Lower leg skin (tissue), 4 donors: ENCODE data around the gene GPR39. TPM values are rescaled to one million over a fixed set of nuclear protein-coding genes. Genes with fewer than 3 reads are reported as not detected.

ENCODE experiments used
- DNase-seq, 2 donors: peaks; one replicate each; pipeline ENCODE4 v3.0.0-alpha.2; 2019; ENCODE audit warnings: low spot score in 2 of 2
- H3K4me3 ChIP-seq: fragments of 200-600 bp; sonication (generic); 2 replicates; pipeline ENCODE4 v1.5.1; 2017; ENCODE audit warnings: mild to moderate bottlenecking, low read depth; ENCODE audit not compliant: poor library complexity, severe bottlenecking
- CTCF ChIP-seq, 3 donors: fragments of 450-650 bp; IDR thresholded peaks; one replicate each; pipeline ENCODE4 v1.5.1; 2016; ENCODE audit warnings: antibody characterized with exemption in 3 of 3, mild to moderate bottlenecking in 3 of 3, moderate library complexity in 2 of 3
- POLR2A ChIP-seq, 2 donors: fragments of 450-650 bp; IDR thresholded peaks; one replicate each; pipeline ENCODE4 v1.6.1; 2016 to 2017; ENCODE audit warnings: antibody characterized with exemption in 2 of 2, mild to moderate bottlenecking in 1 of 2, moderate library complexity in 1 of 2
- WGBS, 2 donors: methylation state at CpG; one replicate each; pipeline ENCODE4 v1.1.5; 2018; 5-methylcytosine and 5-hydroxymethylcytosine counted together
- intact Hi-C: fragments of 100-400 bp; cut with DNase I; formaldehyde crosslinking; loops from one replicate; pipeline ENCODE4 v1.15.0; 2023; ENCODE audit warnings: low total_unique reads
- total RNA-seq, 4 donors: library from RNA; depleted of rRNA; stranded (reverse); fragments of >200 nt; gene quantifications; one replicate each; pipeline ENCODE4 v1.1.0, GENCODE V29; 2016

The GPR39 gene
- total RNA-seq, 4 donors from 2014 or later: 0.30 to 2.8 (median 2.0) TPM

DNA sequence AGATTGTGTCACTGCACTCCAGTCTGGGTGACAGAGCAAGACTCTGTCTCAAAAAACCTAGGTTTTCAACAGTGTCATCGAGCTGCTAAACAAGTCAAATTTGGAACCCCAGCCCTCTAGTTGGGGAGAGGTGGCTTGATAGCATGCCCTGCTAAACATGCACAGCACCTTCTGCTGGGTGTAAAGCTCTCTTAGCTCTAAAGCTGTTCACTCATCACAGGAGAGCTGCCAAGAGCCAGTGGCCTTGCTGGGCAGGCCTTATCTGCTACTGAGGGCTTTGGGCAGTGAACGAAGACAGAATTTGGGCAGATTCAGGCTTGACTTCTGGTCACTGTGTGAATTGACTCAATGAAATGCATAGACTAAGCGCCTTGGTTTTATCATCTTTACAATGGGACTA is 152.1 kb downstream of the GPR39 start:
- intact Hi-C loops: no loop called here
- DNase-seq: no peak
- 94 to 96% methylated on average over 3 of the region's 3 CpGs for WGBS, 2 donors
- TF ChIP-seq CTCF (IDR thresholded peaks at IDR 0.05): no peak
- TF ChIP-seq POLR2A (IDR thresholded peaks at IDR 0.05): no peak
- H3K4me3 ChIP-seq: no peak overlapping the region

DNA sequence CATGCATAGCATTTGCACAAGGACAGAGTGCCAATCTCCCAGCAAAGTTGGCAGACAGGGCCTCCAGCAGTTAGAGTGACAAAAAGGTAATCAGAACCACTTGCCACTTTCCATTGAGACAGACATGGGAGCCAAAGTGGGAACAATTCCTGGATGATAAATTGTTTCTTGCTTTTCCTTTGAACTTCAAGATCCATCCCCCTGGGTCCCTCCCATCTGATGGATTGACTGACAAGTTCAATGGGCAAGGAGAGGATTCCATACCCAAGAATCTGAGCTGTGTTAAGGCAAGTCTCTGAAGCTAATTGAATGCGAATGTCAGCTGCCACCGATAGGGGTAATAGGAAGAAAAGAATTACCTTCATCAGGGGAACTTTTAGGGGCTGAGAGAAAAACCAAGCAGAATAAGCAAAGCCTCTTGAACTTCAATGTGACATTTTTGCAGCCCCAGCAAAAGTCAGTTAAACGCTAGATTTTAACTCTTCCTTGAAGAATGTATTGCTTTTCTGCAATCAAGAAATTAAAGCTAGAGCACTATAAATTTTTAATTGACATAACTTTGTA is 156.9 kb downstream of the GPR39 start:
- WGBS, 2 donors: 64 to 73% methylated on average over 3 of the region's 3 CpGs
- no peak overlapping the region for H3K4me3 ChIP-seq
- DNase-seq: peak in 1 of 2 donors; percentile 3
- intact Hi-C loops: no loop called here
- TF ChIP-seq CTCF (IDR thresholded peaks at IDR 0.05) (no peak), POLR2A (IDR thresholded peaks at IDR 0.05) (no peak)

DNA sequence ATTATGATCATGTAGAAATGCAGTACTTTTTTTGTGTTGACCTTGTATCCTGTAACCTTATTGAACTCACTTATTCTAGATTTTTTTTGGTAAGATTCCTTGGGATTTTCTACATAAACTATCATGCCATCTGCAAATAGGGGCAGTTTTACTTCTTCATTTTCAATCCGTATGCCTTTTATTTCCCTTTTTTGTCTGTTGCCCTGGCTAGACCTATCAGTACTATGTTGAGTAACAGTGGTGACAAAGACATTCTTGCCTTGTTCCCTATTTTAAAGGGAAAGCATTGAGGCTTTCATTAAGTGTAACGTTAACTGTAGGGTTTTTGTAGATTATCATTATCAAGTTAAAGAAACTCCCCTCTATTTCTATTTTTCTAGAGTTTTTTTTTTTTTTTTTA is 161.1 kb downstream of the GPR39 start:
- 72 to 84% methylated on average over 2 of the region's 2 CpGs for WGBS, 2 donors
- intact Hi-C loops: no loop called here
- TF ChIP-seq CTCF (IDR thresholded peaks at IDR 0.05) (no peak), POLR2A (IDR thresholded peaks at IDR 0.05) (no peak)

DNA sequence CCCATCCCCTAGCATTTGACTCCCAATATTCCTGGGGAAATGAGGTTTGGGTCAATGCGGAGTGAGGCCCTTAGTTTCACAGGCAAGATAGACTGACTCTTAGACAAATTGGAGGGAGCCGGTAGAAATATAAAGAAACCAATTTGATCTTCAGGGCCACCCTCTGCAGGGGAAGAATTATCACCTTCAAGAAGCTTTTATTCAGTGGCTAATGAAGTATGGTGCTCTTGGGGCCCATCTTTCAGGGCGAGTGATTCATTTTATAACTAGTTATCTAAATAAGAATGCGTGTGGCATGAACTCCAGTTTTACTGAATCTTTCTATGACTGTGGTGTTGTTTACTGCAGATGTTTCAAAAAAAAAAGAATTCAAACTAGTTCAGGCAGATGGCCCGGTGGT is 165.0 kb downstream of the GPR39 start:
- intact Hi-C loops: no loop called here
- no peak for TF ChIP-seq POLR2A (IDR thresholded peaks at IDR 0.05)
- H3K4me3 ChIP-seq: no peak overlapping the region
- DNase-seq: no peak
- WGBS, 2 donors: 64 to 69% methylated on average over 5 of the region's 5 CpGs

More for the DNA sequence above, 161.1 kb downstream of the GPR39 start:
- H3K4me3 ChIP-seq: no peak overlapping the region
- DNase-seq: no peak

DNA sequence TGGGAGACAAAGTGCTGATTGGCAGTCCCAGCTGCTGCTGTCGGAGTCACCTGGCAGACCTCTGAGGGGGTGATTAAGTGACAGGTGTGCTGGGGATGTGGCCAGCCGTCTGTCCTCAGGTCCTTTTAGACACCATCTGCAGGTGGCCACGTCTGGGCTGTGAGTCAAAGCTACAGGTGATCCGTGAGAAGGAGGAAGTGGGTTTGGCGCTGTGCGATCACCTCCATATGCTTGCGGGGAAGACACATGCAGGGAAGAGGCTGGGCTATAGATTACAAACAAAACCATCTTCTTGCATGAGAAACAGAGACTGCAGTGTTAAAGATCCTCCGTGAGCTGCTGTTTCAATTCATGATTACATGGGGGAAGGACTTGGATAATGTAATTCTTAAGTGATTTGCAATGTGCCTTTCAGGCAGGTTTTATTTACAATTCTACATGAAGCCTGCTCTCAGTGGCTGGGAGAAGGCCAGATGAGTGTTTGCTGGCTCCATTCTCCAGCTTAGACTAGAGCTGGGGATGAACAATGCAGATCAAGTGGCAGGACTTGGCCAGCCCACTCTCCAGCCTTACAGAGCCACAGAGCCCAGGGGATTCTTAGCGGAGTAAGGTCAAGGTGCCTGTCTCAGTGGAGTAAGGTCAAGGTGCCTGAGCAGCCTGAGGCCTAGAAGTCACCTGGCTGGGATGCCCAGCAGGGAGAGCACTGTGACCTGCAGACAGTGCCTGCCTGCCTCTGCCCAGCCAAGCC is 165.6 kb downstream of the GPR39 start:
- 54 to 65% methylated on average over 9 of the region's 9 CpGs for WGBS, 2 donors
- TF ChIP-seq CTCF (IDR thresholded peaks at IDR 0.05) (no peak), POLR2A (IDR thresholded peaks at IDR 0.05) (no peak)
- no peak for DNase-seq
- no peak overlapping the region for H3K4me3 ChIP-seq
- intact Hi-C loops: no loop called here

DNA sequence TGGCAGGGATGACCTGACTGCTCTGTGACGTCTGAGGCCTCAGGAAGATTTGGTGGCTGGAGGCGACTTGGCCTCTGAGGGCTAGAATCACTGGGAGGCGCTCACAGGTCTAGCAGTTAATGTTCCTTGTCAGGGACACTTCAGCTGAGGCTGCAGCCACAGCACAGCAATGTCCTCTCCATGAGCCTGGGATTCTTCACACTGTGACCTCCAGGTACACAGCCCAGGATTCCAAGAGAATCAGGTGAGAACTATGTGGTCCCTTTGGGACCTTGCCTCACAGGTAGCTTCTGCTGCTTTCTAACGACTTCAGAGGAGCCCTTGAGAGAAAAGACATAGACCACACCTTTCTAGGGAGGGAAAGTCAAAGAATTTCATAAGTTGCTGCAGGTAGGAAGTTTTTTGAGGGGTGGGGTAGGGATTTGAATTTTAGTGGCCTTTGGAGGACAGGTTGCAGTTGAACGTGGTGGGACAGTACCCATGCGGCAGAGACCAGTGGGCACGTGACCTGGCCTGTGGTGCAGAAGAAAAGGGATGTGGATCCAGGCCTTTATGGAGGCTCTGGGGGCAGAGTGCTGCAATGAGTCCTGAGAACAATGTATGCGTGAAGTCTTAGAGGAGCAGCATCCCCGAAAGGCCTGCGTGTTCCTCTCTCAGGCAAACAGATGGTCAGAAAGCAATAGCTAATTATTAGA is 167.2 kb downstream of the GPR39 start:
- TF ChIP-seq POLR2A (IDR thresholded peaks at IDR 0.05) (no peak), CTCF (IDR thresholded peaks at IDR 0.05) (no peak)
- H3K4me3 ChIP-seq: no peak overlapping the region
- 85 to 90% methylated on average over 10 of the region's 10 CpGs for WGBS, 2 donors
- DNase-seq: no peak
- intact Hi-C loops: no loop called here
